GM12892 (cell line): ENCODE results near the gene RELN.
"Not testable (repeated sequence)": the region's sequence is repeated elsewhere in the genome, so short reads cannot be mapped to it uniquely, and the experiment has no call there.

Source experiments
- DNase-seq: peaks from one replicate; pipeline ENCODE4 v3.0.0; 2011; ENCODE audit not compliant: insufficient read length
- FAIRE-seq: peaks from 2 replicates; lab custom pipeline; 2011; peaks lifted over from hg19 to GRCh38; lab: Jason Lieb, UNC
- POLR2A ChIP-seq: IDR thresholded peaks from 2 replicates; pipeline ENCODE4 v1.6.1; 2011; ENCODE audit warnings: low read depth, low read length, control low read depth
- POLR2AphosphoS5 ChIP-seq: IDR thresholded peaks from 2 replicates; pipeline ENCODE4 v1.6.1; 2011; ENCODE audit warnings: low read depth, low read length, control low read depth
- TAF1 ChIP-seq: IDR thresholded peaks from 2 replicates; pipeline ENCODE4 v1.6.1; 2011; ENCODE audit warnings: low read depth, mild to moderate bottlenecking, control low read depth, low read length, borderline replicate concordance

The RELN gene

DNA sequence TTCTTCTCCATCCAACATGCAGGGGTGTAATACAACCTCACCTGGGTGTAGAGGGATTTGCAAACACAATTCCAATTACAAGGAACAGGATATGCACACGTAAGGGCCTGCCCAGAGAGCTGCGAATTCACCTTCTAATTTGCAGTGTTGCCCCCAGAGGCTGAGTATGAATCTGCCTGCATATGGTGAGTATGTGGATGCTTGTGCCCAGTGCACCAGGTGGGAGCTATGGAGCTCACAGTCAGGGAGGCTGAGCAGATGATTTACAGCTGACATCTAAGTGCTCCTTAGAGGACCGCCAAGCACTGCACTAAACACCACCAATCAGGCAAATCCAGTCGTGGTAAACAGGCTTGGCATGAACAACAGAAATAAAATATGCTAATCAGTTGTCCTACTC lies 132.0 kb downstream of the RELN start:
- FAIRE-seq (no peak), DNase-seq (no peak)
- no peak for TF ChIP-seq TAF1
- TF ChIP-seq POLR2AphosphoS5: no peak
- TF ChIP-seq POLR2A: no peak

DNA sequence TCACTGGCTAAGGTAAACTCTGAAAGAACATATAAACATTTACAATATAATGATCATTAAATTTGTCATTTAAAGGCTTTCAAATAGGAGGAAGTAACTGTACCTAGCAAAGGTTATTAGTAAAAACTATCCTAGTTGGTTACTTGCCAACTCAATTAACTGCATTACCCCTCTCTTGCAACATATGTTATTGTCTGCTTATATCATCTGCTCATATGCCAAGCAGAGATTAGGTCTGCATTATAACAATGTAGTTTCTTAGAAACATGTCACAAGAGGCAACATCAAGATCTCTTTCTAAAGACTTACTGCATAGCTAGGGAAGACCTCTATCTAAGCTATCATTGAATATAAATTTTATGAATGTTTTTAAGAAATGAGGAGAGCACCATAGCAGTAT lies 132.5 kb downstream of the RELN start:
- FAIRE-seq: no peak
- no peak for TF ChIP-seq TAF1
- DNase-seq: no peak

DNA sequence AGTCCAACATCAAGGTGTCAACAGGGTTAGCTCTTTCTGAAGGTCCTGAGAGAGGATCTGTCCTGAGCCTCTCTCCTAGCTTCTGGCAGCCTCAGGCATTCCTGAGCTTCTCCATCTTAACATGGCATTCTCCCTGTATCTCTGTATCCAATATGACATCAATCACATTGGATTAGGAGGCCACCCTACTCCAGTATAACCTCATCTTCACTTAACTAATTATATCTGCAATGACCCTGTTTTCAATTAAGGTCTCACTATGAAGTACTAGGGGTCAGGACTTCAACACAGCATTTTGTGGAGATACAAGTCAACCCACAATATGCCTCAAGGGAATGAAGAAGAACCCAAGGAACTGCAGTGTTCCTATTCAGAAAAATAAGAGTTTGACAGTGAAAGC lies 133.8 kb downstream of the RELN start:
- DNase-seq: no peak
- FAIRE-seq: no peak
- no peak for TF ChIP-seq POLR2AphosphoS5
- no peak for TF ChIP-seq TAF1
- TF ChIP-seq POLR2A: no peak

DNA sequence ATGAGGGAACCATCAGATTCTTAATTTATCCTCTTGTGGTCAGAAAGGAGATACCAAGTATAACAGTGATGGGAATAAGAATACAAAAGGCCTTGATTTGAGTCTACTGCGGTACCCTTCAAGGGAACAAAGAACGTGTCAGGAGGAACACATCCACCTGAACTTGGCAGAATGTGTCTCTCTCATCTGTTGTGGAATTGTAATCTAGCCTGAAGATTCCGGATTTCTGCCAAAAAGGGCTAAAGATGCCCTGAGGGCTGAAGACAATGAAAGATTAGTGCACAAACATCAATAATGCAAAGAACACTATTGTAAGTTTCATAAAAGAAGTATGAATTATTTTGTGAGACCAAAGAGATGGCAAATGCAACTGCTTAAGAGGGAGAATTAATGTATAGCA lies 134.8 kb downstream of the RELN start:
- no peak for FAIRE-seq
- TF ChIP-seq POLR2A: no peak
- TF ChIP-seq POLR2AphosphoS5: no peak
- TF ChIP-seq TAF1: no peak
- DNase-seq: no peak

DNA sequence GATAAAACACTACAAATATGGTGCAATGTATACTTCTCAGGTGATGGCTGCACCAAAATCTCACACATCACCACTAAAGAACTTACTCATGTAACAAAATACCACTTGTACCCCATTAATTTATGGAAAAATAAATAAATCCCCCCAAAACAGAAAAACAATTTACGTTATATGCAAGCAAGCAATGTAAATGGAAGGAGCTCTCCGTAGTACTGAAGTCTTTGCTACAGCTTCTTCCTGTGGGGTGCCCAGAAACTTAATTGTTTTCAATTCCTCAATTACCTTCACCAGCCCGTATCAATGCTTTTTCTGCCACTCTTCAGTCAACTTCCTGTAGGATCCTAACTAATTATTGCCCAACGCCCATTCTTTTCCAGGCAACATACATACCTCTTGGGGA lies 138.1 kb downstream of the RELN start:
- DNase-seq: no peak
- no peak for FAIRE-seq
- TF ChIP-seq POLR2AphosphoS5 (no peak), POLR2A (no peak), TAF1 (no peak)

DNA sequence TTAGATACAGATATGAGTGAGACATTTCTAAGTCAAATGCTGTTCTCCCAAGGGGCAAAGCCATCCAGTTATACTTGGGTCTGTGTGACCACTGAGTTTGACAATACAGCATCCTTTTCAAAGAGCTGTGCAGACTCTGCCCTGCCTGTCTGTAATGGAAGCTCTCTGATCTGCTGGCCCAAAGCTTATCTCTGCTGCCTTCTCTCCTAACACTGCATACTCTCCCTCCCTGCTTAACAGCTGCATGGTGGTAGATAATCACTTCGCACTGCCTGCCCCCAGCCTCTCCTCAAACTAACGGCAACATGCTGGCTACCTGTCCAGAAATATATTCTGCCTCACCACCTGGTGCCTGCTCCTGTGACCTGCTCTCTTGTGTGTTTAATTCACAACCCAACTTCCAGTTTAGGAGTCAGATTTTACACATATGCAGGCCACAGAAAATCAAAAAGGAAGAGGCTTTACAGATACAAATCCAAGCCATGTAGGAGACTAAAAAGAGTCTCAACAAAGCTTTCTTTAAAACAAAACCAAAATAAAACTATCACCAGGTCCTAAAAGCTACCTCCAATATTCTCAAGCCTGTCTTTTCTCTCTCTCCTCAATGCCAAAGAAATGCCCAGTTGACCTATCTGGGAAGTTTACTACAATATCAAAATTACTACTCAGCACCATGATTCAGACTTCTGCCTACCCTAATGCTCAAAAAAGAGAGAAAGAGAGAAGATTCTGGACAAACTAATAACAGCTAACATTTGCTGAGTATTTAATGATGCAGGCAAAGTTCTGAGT lies 145.6 kb downstream of the RELN start:
- DNase-seq (no peak), FAIRE-seq (no peak)
- TF ChIP-seq TAF1: no peak
- TF ChIP-seq POLR2AphosphoS5: no peak
- TF ChIP-seq POLR2A: no peak

DNA sequence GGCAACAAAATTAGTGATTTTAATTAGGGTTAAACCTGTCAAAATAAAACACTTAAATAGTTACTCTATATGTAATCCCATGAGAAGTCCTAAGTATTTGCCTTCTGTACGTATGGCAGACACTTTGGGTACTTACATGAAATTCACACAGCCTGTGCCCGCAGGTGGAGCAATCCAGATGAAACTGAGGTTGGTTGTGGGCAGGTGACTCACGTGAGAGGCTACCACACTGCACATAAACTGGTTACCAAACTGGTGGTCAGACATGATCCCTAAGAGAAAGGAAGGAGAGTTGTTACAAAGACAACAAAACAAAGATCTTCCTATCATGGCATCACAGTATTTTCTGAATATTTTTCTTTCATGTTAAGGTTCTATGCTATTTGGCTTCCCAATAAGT lies 156.1 kb downstream of the RELN start:
- no peak for TF ChIP-seq TAF1
- DNase-seq (no peak), FAIRE-seq (no peak)

DNA sequence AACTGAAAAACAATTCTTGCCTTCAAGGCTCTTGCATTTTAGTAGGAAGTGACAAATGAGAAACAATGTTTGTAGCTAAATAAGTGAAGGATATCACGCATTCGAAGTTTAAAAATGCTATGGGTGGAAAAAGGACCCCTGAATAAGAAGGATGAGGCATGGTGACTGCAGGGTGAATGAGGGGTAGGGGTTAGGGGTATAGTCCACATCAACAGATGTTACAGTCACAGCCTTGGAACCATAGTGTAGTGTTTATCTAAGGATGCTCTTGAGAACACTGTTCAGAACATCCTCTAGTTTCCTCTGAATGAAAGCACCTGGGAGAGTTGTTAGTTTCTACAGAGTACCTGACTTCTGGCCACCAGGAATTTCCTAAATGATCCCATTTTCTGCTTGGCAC lies 157.0 kb downstream of the RELN start:
- no peak for DNase-seq
- FAIRE-seq: no peak
- TF ChIP-seq TAF1: no peak
- TF ChIP-seq POLR2AphosphoS5: no peak
- TF ChIP-seq POLR2A: no peak

DNA sequence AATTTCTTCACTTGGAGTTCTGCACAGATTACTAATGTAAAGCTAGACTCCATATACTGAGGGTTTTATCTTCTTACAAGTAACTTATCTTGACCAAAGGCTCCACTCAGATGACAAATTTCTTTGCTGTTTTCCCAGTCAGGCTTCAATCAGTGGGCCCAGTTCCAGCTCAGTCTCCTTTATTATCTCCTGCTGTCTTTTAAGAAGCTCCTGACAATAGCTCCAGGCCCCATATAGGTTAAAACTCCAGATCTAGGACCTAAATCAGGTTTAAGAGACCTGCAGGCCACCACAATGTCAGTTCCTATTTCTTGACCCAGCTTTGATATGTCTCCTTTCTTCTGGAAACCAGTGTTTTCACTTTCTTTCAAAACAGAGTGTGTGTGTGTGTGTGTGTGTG lies 165.2 kb downstream of the RELN start:
- DNase-seq: no peak
- TF ChIP-seq POLR2A: no peak
- no peak for TF ChIP-seq POLR2AphosphoS5
- no peak for TF ChIP-seq TAF1
- FAIRE-seq: no peak

DNA sequence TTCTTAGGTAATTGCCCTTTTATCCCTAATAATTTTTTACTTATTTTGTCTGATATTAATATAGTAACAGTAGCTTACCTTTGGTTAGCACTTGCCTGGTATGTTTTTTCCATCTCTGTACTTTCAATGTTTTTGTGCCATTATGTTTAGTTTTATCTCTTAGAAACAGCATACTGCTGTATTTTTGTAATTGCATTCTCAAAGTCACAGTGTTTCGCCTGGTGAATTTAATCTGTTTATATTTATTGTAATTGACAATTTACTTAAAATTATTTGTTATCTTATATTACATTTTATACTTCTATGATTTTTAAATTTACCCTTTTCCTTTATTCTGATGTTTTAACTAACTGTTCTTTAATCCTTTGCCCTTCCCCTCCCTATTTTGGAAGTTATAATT lies 166.4 kb downstream of the RELN start:
- TF ChIP-seq POLR2A: no peak
- no peak for TF ChIP-seq TAF1
- TF ChIP-seq POLR2AphosphoS5: no peak
- DNase-seq: no peak
- no peak for FAIRE-seq

DNA sequence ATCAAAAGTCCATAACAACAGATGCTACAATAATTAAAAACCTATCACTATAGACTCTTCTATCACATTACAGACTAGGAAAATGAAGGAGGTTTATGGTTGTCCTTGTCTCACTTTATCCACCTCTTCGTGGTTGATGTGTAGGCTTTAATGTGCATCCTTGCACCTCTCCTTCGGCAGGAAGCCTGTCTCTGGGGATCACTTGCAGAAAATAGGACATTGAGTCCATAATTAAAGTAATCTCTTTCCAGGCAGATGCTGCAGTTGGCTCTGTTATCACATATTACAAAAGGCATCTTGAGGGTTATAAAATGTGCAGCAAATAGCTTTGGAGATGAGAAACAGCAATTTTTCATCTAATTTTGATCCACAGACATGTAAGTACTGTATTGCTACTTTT lies 168.4 kb downstream of the RELN start:
- no peak for DNase-seq
- FAIRE-seq: no peak
- TF ChIP-seq POLR2AphosphoS5: no peak
- no peak for TF ChIP-seq TAF1
- no peak for TF ChIP-seq POLR2A

DNA sequence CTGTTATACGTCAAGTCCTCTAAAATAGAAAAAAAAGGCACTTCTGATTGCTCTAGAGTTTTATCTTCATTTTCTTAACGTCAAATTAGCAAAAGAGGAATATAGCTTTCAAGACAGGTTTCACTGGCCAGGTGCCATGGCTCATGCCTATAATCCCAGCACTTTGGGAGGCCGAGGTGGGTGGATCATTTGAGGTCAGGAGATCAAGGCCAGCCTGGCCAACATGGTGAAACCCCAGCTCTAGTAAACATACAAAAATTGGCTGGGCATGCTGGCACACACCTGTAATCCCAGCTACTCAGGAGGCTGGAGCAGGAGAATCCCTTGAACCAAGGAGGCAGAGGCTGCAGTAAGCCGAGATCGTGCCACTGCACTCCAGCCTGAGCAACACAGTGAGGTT lies 173.5 kb downstream of the RELN start:
- FAIRE-seq, DNase-seq: not testable (repeated sequence)

DNA sequence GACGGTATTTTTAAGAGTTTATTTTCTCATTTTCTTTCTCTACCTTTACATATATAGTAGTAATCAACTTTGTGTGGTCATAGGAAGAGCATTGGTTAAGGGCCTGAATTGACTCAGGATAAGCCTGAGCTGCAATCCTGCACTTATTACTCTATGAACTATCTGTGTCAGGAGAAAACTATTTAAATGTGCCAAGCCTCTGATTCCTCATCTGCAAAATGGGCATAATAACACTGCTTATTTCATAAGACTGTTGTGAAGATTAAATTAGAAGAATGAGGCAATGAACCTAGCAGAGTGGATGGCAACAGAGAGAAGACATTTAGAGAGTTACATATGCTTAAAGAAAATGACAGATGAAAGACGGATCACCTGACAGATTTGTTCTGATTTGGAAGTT lies 175.5 kb downstream of the RELN start:
- TF ChIP-seq POLR2AphosphoS5 (no peak), TAF1 (no peak), POLR2A (no peak)
- DNase-seq (no peak), FAIRE-seq (no peak)

DNA sequence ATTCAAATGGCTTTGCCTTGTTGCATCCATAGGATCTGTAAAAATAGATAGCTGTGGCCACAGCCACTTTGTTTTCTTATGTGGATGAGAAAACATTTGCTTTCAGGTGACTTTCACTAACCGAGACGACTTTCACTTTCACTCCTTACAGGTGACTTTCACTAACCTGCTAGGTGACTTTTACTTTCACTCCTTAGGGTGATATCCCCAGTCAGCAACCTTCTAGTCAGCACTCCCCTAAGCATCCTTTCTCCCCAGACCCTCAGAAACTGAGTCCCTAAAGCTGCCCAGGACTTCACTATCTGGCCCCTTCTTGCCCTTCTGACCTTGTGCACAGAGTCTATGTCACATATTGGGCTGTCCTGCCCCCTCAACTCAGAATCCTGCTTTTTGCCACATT lies 177.5 kb downstream of the RELN start:
- TF ChIP-seq TAF1 (no peak), POLR2AphosphoS5 (no peak), POLR2A (no peak)
- FAIRE-seq (no peak), DNase-seq (no peak)
